Gastrocnemius medialis (tissue), 4 donors: Measurements from ENCODE around the gene PYGL.

Experiments
- CTCF ChIP-seq, 5 experiments: fragments of 450-650 bp in 3 of 5; fragments of 200-600 bp in 2 of 5; sonication (generic) in 2 of 5; IDR thresholded peaks in 4 of 5; conservative IDR thresholded peaks in 1 of 5; 1 replicate in 4 of 5; 2 replicates in 1 of 5; pipeline ENCODE4 v1.5.1; 2016 to 2019; ENCODE audit warnings: antibody characterized with exemption in 5 of 5, mild to moderate bottlenecking in 3 of 5, moderate library complexity in 3 of 5
- POLR2A ChIP-seq, 2 donors: fragments of 450-650 bp; IDR thresholded peaks; one replicate each; pipeline ENCODE4 v1.6.1; 2017; ENCODE audit warnings: antibody characterized with exemption in 2 of 2, mild to moderate bottlenecking in 2 of 2, moderate library complexity in 2 of 2

GRCh38 chr14:50932156-50932555 is 12.1 kb downstream of the PYGL start:
- no peak for TF ChIP-seq CTCF (IDR thresholded peaks at IDR 0.05 in 4 of 5, conservative IDR thresholded peaks at IDR 0.05 in 1 of 5)
- no peak for TF ChIP-seq POLR2A (IDR thresholded peaks at IDR 0.05)
